NCI-H2196 (cell line): ENCODE measurements around the gene GLB1L3.
"Not testable (repeated sequence)": the region's sequence is repeated elsewhere in the genome, so short reads cannot be mapped to it uniquely, and the experiment has no call there.

Experiments used
- DNase-seq: peaks from one replicate; lab custom pipeline; 2025; ENCODE audit not compliant: unreplicated experiment; lab: John Stamatoyannopoulos, UW

GLB1L3 gene

DNA sequence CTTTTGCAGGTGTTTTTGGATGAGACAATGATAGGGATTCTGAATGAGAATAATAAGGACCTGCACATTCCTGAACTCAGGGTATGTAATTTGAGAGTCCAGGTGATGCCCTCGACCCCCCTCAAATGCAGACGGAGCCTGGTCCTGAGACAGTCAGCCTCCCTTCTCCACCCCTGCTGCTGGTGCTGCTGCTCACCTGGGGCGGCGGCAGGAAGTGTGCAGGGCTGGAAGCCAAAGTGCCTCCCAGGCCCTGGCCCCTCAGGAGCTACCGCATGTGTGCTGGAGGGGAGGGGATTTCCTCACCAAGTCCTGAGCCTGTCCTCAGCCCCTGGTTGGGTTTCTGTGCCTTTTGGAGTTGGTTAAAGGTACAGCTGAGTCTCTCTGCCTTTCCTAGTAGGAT, 36.6 kb downstream of the GLB1L3 start:
- DNase-seq: no peak

DNA sequence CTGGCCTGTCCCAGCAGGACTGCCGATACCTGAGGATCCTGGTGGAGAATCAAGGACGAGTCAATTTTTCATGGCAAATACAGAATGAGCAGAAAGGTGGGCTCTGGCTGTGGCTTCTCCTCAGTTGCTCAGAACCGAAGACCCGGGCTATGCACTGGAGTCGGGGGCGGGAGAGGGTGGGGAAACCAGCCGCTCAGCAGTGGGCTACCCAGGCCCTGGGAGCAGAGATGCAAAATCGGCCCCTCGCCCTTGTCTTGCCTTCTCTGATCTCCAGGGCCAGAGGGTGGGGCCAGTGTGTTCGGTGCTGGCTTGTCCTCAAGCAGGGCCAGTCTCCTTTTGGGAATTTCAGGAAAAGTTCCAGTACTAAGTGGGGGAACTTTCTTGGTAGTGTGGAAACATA, 37.2 kb downstream of the GLB1L3 start:
- DNase-seq: no peak

DNA sequence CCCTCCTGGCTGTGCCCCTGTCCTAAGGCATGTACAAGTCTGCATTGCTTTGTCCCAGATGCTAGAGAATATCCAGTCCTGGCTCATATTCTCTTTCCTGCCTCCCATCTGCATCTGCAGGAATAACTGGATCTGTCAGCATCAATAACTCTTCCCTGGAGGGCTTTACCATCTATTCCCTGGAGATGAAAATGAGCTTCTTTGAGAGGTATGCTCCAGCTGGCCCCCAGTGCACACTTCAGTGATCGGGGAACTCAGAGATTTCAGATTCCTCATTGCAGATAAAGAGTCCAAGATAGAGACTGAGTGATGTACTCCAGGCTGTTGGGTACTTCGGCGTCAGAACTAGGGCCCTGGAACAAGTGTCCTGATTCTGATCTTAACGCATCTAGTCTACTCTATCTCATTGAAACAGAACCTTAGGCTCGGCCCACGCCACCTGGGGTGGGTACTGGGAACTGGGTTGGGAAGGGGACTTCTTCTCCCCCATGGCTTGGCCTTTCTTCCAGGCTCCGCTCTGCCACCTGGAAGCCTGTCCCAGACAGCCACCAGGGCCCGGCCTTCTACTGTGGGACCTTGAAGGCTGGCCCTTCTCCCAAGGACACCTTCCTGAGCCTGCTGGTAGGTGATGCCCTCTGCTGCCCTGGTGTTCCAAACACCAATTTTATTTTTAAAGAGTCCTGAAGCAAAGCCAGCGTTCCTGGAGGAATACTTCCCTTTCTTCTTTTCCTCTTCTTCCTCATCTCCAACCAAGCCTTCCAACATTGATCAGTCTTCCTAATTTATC, 37.8 kb downstream of the GLB1L3 start:
- no peak for DNase-seq

DNA sequence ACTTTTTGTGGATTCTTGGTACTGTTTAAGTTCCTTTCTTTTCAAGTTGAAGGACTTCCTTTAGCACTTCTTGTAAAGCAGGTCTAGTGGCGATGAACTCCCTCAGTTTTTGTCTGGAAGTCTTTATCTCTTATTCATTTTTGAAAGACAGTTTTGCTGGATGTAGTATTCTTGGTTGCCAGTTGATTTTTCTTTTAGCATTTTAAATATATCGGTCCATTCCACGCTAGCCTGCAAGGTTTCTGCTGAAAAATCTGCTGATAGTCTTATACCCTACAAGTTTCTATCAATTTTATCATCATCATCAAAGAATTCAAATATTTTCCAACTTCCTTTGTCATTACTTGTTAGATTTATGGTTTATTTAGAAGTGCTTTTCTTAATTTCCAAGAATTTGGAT, 40.9 kb downstream of the GLB1L3 start:
- no peak for DNase-seq

DNA sequence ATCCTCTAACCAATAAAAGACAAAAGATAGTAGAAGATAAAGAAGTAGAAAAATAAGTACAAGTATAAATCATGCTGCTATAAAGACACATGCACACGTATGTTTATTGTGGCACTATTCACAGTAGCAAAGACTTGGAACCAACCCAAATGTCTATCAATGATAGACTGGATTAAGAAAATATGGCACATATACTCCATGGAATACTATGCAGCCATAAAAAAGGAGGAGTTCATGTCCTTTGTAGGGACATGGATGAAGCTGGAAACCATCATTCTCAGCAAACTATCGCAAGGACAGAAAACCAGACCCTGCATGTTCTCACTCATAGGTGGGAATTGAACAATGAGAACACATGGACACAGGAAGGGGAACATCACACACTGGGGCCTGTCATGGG, 45.2 kb downstream of the GLB1L3 start:
- DNase-seq: not testable (repeated sequence)

DNA sequence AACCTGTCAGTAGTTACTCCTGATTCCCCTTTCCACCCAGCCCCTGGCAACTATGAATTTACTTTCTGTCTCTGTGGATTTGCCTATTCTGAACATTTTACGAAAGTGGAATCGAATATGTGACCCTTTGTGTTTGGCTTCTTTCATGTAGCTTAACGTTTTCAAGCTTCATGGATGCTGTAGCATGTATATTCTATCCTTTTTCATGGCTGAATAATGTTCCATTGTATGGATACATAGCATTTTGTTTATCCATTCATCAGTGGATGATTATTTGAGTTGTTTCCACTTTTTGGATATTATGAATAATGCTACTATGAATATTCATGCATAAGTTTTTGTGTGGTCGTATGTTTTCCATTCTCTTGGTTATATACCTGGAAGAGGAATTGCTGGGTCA, 46.4 kb downstream of the GLB1L3 start:
- DNase-seq: no peak

DNA sequence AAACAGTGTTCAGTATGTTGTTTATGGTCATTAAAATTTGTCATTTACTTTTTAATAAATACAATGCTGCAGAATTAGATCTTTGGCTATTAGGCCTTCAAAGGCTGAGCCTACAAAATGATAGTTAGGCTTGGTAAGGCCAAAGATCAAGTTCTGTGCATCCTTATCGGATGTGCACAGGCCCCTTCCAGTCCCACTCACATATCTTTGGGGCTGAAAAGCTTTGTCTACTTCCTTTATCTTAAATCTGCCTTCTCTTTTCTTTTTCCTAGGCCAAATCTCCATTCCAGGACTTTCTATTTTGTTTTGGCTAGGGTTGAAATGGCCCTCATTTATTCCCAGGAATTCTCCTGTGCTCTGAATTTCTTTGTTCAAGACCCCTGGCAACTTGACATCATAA, 52.3 kb downstream of the GLB1L3 start:
- no peak for DNase-seq

DNA sequence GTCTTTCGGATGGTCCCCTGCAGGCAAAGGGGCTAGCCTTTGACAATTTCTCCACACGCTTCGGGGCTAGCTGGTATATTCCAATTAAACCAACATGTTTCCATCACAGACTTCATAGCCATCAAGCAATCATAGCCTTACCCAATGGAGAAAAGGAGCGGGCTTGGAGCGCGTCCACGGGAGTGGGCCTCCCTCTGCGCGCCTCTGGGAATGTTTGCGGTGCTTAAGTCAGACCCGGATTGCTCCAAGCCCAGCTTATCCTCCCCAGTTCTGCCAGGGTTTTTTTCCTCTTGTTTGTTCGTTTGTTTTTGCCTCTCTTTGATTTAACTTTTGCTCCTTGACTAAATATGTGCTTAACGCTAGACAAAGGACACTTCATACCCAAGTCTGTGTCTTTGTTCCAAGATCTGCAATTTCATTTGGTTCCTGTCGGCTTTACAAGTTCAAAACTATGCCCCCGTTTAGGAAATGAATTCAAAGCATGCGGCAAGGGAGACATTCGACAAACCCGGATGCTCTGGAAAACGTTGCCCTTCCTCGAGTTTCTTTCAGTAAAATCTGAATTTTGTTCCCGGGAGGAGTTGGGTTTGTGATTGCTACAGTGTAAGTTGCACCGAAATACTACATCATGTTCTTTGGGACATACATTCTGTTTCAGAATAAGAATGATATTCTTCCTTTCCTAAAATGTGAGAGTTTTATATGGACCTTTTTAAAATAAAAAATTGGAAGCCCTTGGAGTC, 54.6 kb downstream of the GLB1L3 start:
- DNase-seq: no peak

DNA sequence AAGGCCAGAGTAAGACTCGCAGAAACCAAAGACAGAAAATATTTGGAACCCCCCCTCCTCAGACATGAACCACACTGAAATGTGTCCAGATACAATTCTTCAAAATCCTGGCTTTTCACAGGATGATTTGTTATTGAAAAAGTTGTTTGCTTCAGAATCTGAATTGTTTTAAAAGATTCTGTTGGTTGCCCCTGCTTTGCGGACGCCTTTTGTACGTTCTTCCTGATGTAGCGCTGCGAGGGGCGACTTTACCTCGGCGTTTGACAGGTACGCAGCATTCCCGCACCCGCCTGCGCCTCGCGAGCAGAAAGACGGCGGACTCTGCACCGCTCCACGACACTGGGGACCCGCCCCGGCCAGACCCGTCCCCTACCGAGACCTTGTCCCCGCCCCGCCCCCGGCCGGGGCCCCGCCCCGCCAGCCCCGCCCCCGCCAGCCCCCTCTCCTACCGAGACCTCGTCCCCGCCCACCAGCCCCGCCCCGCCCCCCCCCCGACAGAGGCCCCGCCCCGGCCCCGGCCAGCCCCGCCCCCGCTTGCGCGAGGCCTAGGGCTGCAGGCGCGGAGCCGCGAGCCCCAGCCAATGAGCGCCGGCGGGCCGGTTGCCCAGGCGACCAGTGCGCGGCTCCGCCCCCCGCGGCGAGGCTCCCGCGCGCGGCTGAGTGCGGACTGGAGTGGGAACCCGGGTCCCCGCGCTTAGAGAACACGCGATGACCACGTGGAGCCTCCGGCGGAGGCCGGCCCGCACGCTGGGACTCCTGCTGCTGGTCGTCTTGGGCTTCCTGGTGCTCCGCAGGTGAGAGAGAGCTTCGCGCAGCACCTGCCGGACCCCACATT, 55.4 kb downstream of the GLB1L3 start, which contains the start of gene GLB1L2:
Gene GLB1L2, plus strand, starts transcription at position 635 of the 835 bp plus-strand sequence. Its CDS starts 74 bp downstream, at position 709.
- DNase-seq: peak; percentile 82

DNA sequence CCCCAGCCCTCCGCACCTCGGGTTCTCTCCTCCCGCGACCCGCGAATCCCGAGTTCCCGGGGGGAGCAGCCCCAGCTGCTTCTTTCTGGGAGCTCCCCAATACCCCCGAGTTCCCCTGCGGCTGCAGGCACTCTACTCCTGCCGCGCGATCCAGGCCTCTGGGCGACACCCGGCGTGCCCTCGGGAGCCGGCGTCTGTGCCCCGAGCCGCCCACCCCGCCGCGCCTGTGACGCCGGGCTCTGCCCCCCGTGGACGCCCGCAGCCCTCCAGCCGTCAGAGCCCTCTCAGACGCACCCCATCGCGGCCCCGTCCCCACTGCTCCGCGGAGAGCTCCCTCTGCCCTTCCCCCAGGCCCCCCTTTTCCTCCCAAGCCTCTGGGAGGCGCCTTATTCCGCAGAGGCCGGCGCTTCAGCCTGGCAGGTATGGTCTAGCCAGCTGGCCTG, 56.0 kb downstream of the GLB1L3 start:
- peak; percentile 31 for DNase-seq

DNA sequence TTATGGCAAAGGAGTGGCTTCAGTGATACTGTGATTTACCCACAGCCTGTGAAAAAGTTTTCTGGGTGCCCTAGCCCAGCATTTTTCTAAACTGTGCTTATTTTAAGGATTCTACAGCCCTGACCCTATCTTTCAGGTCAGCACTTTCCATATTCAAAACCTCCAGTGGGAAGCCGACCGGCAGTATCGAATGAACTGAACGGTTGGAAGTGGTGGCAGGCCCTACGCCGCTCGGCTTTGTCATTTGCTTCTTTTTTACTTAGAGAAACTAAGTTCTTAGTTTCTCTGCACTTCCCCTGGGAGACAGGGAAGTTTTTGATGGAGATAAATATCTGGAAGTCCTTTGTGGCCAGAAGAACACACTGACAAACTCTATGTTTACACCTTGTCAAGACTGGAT, 56.6 kb downstream of the GLB1L3 start:
- DNase-seq: no peak

DNA sequence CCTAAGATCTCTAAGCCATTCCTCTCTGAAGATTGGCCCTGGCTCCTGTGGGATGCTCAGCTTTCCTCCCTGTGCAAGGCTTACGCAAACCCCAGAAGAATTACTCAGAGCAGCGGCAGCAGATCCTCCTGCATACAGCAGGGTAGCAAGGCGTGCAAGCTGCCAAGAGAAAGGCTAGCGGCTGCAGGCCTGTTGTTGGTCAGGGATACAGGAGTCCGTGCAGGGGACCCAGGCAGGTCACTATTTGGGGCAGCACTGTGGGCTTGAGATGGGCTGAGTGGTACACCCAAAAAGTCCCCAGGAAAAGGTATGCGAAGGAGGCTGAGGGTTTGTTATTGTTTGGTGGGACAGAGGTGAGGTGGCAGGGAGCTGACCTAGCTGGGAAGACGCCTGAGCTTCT, 57.1 kb downstream of the GLB1L3 start:
- no peak for DNase-seq

DNA sequence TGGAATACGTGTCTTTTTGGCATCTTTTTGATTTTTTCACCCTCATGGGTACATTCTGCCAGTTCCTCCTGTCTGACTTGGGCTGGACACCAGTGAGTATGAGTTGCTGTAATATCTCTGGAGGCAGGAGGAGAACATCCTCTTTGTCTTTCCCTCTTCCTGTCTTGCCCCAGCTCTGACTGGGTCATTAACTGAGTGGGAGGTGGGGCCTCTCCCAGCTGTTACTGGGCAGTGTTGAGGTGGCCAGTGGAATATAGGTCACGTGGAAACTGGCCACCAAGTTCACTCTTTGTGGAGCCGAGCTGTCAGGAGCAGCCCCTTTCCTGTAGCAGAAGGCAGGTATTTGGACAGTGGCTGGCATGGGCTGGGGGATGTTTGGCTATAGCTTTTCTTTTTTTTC, 57.8 kb downstream of the GLB1L3 start:
- no peak for DNase-seq

DNA sequence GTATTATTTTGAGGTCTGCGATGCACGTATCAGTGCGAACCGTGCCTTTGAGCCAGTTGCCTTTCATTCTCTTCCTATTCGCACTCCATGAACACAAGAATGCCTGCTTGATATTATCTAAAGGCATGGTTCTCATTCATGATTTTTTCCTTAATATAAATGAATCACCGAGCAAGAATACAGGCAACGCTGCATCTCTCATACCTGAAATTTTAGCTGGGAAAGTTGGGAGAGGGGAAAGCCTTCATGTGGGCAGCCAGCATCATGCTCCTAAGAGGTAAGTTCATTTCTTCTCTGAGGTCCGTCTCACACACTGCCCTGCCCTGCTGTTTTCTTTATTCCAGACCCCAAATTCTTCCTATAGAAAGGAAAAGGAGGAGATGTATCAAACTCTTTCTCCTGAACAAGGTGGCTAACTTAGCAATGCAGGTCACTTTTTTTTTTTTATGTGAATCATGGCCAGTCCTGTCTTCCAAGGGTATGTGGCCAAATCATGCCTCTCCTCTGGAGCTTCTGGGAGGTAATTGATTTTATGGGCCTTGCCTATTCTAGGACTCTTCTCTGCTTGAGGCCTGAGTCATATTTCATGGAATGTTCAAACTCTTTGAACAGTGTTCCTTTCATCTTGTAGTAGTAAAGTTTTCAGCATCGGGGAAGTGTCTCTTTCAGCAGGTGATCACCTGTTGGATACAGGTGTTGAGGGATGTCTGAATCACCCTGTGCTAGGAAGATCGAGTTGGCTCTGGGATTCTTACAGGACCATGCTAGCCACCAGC, 58.8 kb downstream of the GLB1L3 start:
- no peak for DNase-seq

DNA sequence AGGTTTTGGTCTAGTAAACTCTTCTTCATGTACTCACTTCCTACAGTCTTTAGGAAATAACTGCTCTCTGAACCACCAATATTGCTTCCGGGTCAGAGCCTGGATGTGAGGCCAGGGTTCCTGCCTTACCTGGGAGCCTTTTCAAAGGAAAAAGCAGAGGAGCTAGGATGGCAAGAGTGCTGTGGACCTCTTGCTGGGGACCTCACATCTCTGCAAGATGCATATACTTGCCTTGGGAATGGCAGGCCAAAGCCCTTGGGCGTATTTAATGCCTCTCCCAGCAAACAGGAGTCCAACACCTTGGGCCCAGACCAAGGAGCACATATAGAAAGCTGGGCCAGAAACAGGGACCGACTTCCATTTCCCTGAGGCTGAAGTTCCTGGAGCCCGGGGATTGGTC, 60.9 kb downstream of the GLB1L3 start:
- no peak for DNase-seq

DNA sequence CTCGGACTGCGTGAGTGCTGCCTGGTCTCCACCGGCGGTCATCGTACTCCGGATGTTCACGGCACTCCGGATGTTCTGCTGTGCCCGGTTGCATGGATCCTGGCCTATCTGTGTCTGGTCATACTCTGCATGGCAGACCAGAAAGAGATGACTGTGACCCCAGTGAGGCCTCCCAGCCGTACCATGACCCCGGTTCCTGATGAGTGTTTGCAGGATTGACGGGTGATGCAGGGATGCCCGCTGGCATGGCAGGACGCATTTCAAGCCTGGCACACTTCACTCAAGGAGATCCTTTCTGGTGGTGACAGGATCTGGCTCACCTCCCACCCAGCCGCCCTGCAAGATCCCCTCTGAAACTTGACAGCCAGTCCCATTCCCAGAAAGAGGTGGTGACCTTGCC, 61.9 kb downstream of the GLB1L3 start:
- DNase-seq: no peak

DNA sequence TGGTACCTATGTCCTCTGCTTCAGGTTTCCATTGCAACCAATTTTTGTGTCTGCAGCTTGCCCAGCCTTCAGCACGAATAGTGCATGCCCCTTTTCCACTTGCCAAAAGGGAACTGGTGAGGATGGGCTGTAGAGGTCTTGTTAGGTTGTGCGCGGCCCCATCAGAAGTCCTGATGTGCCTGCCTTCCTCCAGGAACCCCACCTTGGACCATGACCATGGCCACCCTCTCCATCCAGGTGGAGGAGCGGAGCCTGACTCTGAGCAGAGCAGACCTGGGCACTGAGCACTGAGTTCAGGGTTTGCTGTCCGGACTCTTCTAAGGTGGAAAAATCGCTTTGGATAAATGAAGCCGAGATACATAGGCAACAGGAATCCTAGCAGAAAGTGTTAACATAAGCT, 62.5 kb downstream of the GLB1L3 start:
- no peak for DNase-seq

DNA sequence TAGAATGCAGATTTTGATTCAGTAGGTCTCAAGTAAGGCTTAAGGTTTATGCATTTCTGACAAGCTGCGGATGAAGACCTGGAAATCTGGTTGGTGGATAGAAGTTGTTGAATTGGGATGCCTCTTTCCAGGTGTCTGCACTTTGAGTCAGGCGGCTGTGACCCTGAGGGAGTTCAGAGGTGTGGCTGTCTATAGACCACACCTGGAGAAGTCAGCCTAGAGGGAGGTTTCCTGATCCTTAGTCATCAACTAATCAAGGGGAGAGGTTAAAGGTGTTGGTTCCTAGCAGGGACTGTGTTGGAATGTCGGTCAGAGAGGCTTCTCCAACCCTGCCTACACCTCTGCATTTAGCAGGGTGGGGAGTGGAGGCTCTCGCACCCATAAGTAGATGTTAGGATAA, 63.6 kb downstream of the GLB1L3 start:
- DNase-seq: no peak

DNA sequence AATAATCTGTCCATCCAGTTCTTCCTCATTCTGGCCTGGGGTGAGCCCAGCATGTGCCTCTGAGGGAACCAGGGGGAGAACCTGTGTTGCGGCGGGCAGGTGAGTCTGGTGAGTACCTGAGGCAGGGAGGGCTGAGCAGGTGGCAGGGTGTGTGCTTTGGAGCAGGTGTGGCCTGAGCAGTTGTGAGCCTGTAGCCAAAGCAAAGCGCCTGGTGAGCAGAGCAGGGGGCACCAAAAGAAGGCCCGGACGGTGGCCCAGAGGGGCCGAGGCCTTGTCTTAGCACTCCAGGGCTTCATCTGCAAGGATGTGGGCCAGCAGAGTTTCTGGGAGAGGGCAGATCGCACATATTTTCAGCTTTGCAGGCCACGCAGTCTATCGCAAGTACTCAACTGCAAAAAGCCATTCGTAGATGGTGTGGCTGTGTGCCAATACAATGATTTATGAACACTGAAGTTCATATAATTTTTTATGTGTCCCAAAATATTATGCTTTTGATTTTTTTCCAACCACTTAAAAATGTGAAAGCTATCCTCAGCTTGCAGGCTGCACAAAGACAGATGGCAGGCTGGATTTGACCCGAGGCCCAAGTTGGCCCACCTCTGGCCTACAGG, 64.3 kb downstream of the GLB1L3 start:
- no peak for DNase-seq

DNA sequence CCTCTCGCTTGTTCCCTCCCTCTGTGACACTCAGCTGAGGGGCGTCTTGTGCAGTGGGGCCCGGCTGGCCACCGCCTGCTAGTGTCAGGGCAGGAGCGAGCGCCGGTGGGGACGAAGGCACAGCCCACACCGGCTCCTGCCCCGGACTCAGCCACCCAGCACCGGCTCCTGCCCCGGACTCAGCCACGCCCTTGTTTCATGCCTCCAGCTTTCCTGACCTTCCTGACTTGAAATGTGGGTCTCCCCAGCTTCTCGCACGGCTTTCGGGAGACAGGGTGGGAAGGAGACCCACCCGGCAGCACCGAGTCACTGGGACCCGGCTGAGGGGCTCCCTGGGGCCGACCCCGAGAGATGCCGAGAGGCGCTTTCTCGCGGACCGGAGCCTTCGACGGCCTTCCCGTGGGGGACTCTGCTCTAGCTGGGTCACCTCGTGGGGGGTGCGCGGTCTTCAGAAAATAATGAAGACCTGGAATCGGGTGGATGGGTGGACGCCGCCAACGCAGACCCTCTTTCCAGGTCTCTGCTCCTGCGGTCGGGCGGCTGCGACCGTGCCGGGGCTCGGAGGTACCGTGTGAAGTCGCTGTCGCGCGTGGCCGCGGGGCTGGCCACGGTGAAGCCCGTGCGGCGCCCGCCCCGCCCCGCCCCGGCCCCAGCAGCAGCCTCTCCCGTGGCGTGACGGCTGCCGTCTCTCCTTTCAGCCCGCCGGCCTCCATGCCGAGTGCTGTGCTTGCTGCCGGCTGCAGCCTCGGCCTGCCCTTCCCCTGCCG, 65.8 kb downstream of the GLB1L3 start:
- DNase-seq: no peak
